ENCODE results near the gene PLCB1.

PLCB1 gene

DNA sequence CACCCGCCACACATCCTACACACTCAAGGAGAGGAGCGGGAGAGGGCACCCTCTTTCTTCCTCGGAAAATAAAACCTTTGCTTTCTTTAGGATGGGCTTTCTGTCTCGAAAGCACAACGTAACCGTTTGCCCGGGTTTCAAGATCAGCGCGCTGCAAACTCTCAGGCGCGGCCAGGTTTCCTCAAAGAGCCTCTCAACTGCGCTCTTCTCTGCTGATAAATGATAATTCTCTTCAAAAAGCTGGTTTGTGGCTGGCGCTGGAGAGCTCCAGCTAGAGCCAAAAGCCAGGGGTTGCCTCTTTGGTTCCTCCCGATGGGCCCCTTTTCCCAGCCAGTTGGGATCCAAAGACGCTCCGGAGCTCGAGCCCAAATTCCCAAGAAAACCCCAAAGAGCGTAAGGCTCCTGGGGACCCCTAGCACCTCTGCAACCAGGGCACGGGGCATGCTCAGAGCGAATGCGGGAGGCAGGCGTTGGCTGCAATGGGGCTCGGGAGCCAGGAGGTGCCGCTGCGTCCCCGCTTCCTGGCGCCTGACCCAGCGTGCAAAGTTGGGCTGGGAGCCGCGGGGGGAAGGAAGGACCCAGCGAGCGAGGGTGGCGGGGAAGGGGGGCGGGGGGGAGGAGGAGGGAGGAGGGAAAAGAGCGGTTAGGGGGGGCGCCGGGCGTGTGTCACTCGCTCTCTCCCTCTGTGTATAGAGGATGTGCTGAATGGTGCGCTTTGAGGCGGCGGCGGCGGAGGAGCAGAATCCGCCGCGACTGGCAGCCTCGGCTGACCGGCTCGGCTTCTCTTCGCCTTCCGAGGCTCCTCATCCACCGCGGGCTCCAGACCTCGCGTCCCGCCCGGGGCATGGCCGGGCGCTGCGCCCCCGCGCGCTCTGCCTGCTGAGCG lies at the start of gene PLCB1:
Gene PLCB1, plus strand, starts transcription at position 669 of the 886 bp plus-strand sequence. CDS start 386 bp downstream, outside the sequence.
- TF ChIP-seq GATA2 (IDR thresholded peaks at IDR 0.05; ENCODE audit: low read depth, low read length) (no peak), GATA3 (IDR thresholded peaks at IDR 0.05; ENCODE audit: low read depth, low read length) (no peak)

- TF ChIP-seq GATA3 (IDR thresholded peaks at IDR 0.05; ENCODE audit: low read depth, low read length) (no peak), GATA2 (IDR thresholded peaks at IDR 0.05; ENCODE audit: low read depth, low read length) (no peak)
These were observed 49.1 kb upstream of the PLCB1 start for GRCh38 chr20:8082989-8083388.

DNA sequence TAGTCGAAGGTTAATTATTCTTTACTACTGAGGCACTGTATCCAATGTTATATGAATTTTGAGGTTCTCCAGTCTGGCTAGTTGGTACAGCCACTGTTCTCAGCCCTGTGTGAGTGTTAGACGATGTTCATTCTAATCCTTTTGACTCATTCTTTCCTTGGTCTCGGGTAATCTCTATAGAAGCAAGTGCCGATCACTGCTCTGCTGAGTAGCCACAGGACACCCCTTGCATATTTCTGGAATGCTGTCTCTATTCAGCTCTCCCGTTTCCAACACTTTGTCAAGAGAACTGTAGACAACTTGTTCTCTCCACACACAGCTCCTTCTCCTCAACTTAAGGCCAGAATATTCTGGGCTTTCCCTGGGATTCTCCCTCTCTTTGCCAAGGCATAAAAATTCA lies 42.4 kb upstream of the PLCB1 start:
- TF ChIP-seq GATA3 (IDR thresholded peaks at IDR 0.05; ENCODE audit: low read depth, low read length): no peak
- TF ChIP-seq GATA2 (IDR thresholded peaks at IDR 0.05; ENCODE audit: low read depth, low read length): no peak

DNA sequence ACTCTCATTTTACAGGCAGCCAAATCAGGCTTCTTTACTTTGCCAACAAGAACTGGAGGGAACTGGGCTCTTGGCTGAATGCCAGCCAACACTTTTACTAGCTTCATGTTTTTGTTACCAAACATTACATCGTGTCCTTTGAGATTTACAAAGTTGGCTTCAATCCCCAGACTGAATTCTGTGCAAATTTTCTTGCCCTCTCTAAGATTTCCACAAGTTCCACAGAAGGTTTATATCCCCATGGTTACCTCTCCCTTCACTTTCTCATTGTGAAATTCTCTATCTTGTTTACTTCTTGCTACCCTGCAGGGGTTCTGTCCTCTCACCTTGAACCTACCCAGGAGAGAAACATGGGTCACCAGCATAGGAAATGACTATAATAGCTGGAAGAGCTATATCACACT lies 37.6 kb upstream of the PLCB1 start:
- TF ChIP-seq GATA3 (IDR thresholded peaks at IDR 0.05; ENCODE audit: low read depth, low read length): no peak
- TF ChIP-seq GATA2 (IDR thresholded peaks at IDR 0.05; ENCODE audit: low read depth, low read length): no peak

- TF ChIP-seq GATA3 (IDR thresholded peaks at IDR 0.05; ENCODE audit: low read depth, low read length): no peak
- TF ChIP-seq GATA2 (IDR thresholded peaks at IDR 0.05; ENCODE audit: low read depth, low read length): no peak
These were observed 37.2 kb upstream of the PLCB1 start for GRCh38 chr20:8094850-8095249.

DNA sequence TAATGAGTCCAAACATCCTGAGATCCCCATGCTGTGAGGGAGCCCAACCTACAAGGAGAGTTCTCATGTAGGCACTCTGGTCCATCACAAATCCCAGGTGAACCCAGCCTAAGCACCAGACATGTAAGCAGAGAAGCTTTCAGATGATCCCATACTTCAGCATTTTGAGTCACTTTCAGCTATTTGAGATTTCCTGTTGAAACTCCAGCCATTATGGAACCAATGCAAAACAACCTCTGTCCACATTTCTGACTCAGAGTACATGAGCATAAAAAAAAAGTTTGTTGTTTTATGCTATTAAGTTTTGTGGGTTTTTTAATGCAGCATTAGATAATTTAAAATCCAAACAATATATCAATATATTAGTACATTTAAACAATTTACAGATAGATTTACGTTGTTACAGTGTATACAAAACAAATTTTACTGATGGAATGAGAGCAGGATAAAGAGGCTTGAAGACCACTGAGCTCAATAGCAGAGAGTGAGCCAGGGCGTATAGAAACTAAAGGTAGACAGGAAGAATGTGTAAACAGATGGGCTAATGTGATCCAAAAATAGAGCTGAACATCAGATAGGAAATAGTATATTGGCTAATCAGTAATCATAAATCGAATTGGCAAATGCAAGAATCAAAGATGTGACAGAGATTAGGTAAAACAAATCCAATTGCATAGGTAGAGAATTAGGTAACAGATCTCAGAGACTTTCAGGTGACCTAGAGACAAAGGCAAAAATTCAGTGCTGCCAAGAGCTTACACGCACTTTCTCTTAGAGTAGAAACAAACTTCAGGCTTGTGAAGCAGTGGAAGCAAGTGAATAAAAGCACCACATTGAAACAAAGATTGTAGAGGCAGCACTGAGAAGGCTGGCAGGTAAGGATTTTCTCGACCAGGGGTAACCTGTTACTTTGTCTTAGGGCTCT lies 36.2 kb upstream of the PLCB1 start:
- TF ChIP-seq GATA2 (IDR thresholded peaks at IDR 0.05; ENCODE audit: low read depth, low read length) (no peak), GATA3 (IDR thresholded peaks at IDR 0.05; ENCODE audit: low read depth, low read length) (no peak)

GRCh38 chr20:8097307-8097706 lies 34.8 kb upstream of the PLCB1 start:
- TF ChIP-seq GATA3 (IDR thresholded peaks at IDR 0.05; ENCODE audit: low read depth, low read length) (no peak), GATA2 (IDR thresholded peaks at IDR 0.05; ENCODE audit: low read depth, low read length) (no peak)

- no peak for TF ChIP-seq GATA3 (IDR thresholded peaks at IDR 0.05; ENCODE audit: low read depth, low read length)
- TF ChIP-seq GATA2 (IDR thresholded peaks at IDR 0.05; ENCODE audit: low read depth, low read length): no peak
These were observed 27.8 kb upstream of the PLCB1 start for GRCh38 chr20:8104252-8104651.

DNA sequence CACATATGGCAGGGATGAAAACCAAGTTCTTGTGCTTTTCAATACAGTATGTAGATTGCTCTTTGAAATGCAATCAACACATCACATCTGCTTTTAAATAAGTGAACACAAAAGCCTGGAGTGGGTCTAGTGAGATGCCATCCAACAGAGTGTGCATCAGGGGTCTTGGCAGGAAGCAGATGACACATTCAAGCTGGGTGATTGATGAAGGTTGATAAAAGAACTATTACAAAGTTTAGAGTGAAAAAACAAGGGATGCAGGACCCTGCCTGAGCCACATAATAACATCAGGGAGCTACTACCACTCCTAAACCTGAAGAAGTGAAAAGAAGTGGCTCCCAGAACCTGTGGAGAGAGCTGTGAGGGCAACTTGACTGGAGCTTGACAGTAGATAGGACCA lies 16.6 kb upstream of the PLCB1 start:
- no peak for TF ChIP-seq GATA2 (IDR thresholded peaks at IDR 0.05; ENCODE audit: low read depth, low read length)
- no peak for TF ChIP-seq GATA3 (IDR thresholded peaks at IDR 0.05; ENCODE audit: low read depth, low read length)

GRCh38 chr20:8116067-8116811 lies 15.8 kb upstream of the PLCB1 start:
- TF ChIP-seq GATA2 (IDR thresholded peaks at IDR 0.05; ENCODE audit: low read depth, low read length): no peak
- TF ChIP-seq GATA3 (IDR thresholded peaks at IDR 0.05; ENCODE audit: low read depth, low read length): no peak

DNA sequence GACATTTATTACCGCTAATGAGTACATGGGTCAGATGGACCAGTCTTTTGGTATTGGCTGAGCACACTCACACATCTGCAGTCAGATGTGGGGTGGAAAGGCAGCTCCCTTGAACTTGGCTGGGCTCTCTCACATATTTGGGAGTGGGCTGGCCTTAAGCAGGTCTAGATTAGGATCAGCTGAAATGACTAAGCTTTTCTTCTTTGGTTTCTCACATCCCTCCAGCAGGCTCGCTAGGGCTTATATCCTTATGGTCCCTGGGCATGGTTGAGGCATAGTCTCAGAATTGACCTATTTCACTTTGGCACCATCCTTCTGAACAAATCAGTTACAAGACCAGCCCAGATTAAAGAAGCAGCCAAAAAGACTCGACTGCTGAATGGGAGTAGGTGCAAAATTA lies 14.4 kb upstream of the PLCB1 start:
- TF ChIP-seq GATA3 (IDR thresholded peaks at IDR 0.05; ENCODE audit: low read depth, low read length): no peak
- no peak for TF ChIP-seq GATA2 (IDR thresholded peaks at IDR 0.05; ENCODE audit: low read depth, low read length)

DNA sequence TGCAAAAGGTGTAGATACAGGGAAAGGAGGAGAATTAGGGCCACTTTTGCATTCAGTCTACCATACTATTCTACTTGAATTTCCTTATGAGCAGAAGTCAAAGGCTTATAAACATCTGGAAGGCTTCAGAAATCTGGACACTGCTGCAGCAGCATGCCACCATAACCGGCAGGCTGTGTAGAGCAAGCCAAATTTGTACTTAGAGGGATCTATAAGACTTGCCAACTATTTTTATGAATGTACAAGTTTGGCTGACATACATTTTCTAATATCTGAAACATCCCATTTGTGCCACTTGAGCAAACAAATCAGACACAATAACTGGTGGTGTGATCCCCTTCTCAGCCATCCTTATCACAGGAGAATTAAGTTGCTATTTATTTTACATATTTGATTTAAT lies 14.0 kb upstream of the PLCB1 start:
- TF ChIP-seq GATA2 (IDR thresholded peaks at IDR 0.05; ENCODE audit: low read depth, low read length): no peak
- no peak for TF ChIP-seq GATA3 (IDR thresholded peaks at IDR 0.05; ENCODE audit: low read depth, low read length)

- no peak for TF ChIP-seq GATA3 (IDR thresholded peaks at IDR 0.05; ENCODE audit: low read depth, low read length)
- TF ChIP-seq GATA2 (IDR thresholded peaks at IDR 0.05; ENCODE audit: low read depth, low read length): no peak
These were observed 13.3 kb upstream of the PLCB1 start for GRCh38 chr20:8118760-8119159.

GRCh38 chr20:8121666-8122065 lies 10.4 kb upstream of the PLCB1 start:
- no peak for TF ChIP-seq GATA3 (IDR thresholded peaks at IDR 0.05; ENCODE audit: low read depth, low read length)
- TF ChIP-seq GATA2 (IDR thresholded peaks at IDR 0.05; ENCODE audit: low read depth, low read length): no peak
